Measurements from ENCODE around the gene ADAMTS18.

- TF ChIP-seq ZFX (IDR thresholded peaks at IDR 0.05) (no peak), POLR2A (IDR thresholded peaks at IDR 0.05; ENCODE audit: borderline replicate concordance, extremely low read depth, insufficient read depth, insufficient read length) (no peak), JUND (IDR thresholded peaks at IDR 0.05) (no peak), MAX (IDR thresholded peaks at IDR 0.05) (no peak), CTCF (IDR thresholded peaks at IDR 0.05 in 2 of 3, conservative IDR thresholded peaks at IDR 0.05 in 1 of 3; ENCODE audit: borderline replicate concordance in 1 of 3, insufficient read depth in 1 of 3, low read depth in 2 of 3, low read length in 2 of 3) (no peak), ELF1 (IDR thresholded peaks at IDR 0.05; ENCODE audit: borderline replicate concordance, low read depth) (no peak), POLR2AphosphoS5 (IDR thresholded peaks at IDR 0.05; ENCODE audit: low read depth, low read length) (no peak)
Observed at GRCh38 chr16:77250400-77250799, 184.4 kb downstream of the ADAMTS18 start.
